Measurements from ENCODE around the gene LSM4. TPM values are rescaled to one million over a fixed set of nuclear protein-coding genes. Genes with fewer than 3 reads are reported as not detected.
"Not testable (repeated sequence)": the region's sequence is repeated elsewhere in the genome, so short reads cannot be mapped to it uniquely, and the experiment has no call there.

Gene LSM4
- total RNA-seq, 4 donors from 2014 or later, result 70.4 to 167 (median 156) TPM

DNA sequence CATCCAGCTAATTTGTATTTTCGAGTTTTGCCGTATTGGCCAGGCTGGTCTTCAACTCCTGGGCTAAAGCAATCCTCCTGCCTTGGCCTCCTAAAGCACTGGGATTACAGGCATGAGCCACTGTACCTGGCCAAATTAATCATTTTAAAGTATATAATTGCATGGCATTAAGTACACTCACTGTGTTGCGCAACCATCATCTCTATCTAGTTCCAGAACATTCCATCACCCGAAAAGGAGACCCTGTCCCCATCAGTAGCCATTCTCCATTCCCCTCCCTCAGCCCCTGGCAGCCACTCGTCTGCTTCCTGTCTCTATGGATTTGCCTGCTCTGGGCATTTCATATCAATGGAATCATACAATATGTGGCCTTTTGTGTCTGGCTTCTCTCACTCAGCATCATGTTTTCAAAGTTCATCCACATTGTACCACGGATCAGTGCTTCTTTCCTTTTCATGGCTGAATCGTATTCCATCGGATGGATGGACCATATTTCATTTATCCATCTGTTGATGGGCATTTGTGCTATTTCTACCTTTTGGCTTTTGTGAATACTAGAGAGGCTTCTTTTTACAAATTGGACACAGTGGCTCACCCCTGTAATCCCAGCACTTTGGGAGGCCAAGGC is 30.6 kb upstream of the LSM4 start:
- no peaks in the 10 kb centered on the region for H3K9me3 ChIP-seq
- TF ChIP-seq POLR2A (IDR thresholded peaks at IDR 0.05) (no peak), EP300 (IDR thresholded peaks at IDR 0.05) (no peak), CTCF (IDR thresholded peaks at IDR 0.05) (no peak)
- no peak for DNase-seq (ENCODE audit: low spot score in 2 of 2)
- H3K27ac ChIP-seq, result no peak overlapping the region
- H3K4me1 ChIP-seq, result peaks cover 0 to 6% (median 0%) of the 10 kb centered on the region in 4 donors
- WGBS, 2 donors, result 93 to 94% methylated on average over 8 of the region's 8 CpGs
- H3K4me3 ChIP-seq, result no peak overlapping the region
- peaks cover 0 to 60% (median 6%) of the 10 kb centered on the region in 3 donors for H3K36me3 ChIP-seq
- H3K27me3 ChIP-seq, result no peaks in the 10 kb centered on the region

DNA sequence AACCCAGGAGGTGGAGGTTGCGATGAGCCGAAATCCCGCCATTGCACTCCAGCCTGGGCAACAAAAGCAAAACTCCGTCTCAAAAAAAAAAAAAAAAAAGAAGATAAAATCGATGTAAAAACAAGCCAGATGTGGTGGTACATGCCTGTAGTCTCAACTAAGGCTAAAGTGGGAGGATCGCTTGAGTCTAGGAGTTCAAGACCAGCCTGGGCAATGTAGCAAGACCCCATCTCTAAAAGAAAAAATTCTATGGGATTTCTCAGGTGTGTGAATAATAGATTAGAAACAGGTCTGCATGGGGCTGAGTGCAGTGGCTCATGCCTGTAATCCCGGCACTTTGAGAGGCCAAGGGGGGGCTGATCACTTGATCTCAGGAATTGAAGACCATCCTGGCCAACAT is 28.7 kb upstream of the LSM4 start:
- Histone ChIP-seq H3K4me1 (peaks cover 0 to 6% (median 0%) of the 10 kb centered on the region in 4 donors), H3K27me3 (no peaks in the 10 kb centered on the region), H3K27ac (no peak overlapping the region), H3K9me3 (no peaks in the 10 kb centered on the region), H3K4me3 (no peak overlapping the region), H3K36me3 (peaks cover 0 to 50% (median 3%) of the 10 kb centered on the region in 3 donors)
- TF ChIP-seq POLR2A (IDR thresholded peaks at IDR 0.05) (no peak), EP300 (IDR thresholded peaks at IDR 0.05) (no peak), CTCF (IDR thresholded peaks at IDR 0.05) (no peak)
- DNase-seq (ENCODE audit: low spot score in 2 of 2), result no peak
- 89 to 96% methylated on average over 7 of the region's 7 CpGs for whole genome bisulfite sequencing, 2 donors

DNA sequence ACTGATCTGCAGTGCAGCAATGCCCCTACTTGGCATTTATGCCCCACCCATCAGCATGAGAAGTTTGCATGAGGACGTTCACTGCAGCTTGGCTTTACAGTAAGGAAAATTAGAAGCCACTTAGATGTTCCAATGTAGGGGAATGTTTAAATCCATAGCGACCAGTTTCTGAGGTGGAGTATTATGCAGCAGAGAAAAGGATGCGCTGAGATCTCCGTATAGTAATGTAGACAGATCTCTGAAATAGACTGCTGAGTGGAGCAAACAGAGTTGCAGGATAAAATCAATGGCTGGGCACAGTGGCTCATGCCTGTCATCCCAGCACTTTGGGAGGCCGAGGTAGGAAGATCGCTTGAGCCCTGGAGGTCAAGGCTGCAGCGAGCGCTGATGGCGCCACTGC is 27.6 kb upstream of the LSM4 start:
- Histone ChIP-seq H3K4me1 (peaks cover 0 to 6% (median 0%) of the 10 kb centered on the region in 4 donors), H3K27me3 (no peaks in the 10 kb centered on the region), H3K4me3 (no peak overlapping the region), H3K36me3 (peaks cover 0 to 45% (median 0%) of the 10 kb centered on the region in 3 donors), H3K9me3 (no peaks in the 10 kb centered on the region), H3K27ac (no peak overlapping the region)
- no peak for TF ChIP-seq POLR2A (IDR thresholded peaks at IDR 0.05)
- no peak for TF ChIP-seq EP300 (IDR thresholded peaks at IDR 0.05)
- TF ChIP-seq CTCF (IDR thresholded peaks at IDR 0.05), result no peak
- WGBS, 2 donors, result 82 to 84% methylated on average over 9 of the region's 9 CpGs
- no peak for DNase-seq (ENCODE audit: low spot score in 2 of 2)

GRCh38 chr19:18349524-18350128 is 26.8 kb upstream of the LSM4 start:
- Histone ChIP-seq H3K27me3 (no peaks in the 10 kb centered on the region), H3K4me3 (no peak overlapping the region), H3K9me3 (no peaks in the 10 kb centered on the region), H3K27ac (no peak overlapping the region), H3K4me1 (peaks cover 0 to 7% (median 0%) of the 10 kb centered on the region in 4 donors), H3K36me3 (peaks cover 0 to 50% (median 0%) of the 10 kb centered on the region in 3 donors)
- TF ChIP-seq EP300 (IDR thresholded peaks at IDR 0.05), result no peak
- no peak for TF ChIP-seq POLR2A (IDR thresholded peaks at IDR 0.05)
- peak; percentile 59 to 78 (median 69) for TF ChIP-seq CTCF (IDR thresholded peaks at IDR 0.05)
- 55 to 56% methylated on average over 12 of the region's 12 CpGs for WGBS, 2 donors
- peak; percentile 49 to 73 for DNase-seq (ENCODE audit: low spot score in 2 of 2)

GRCh38 chr19:18348818-18349339 is 26.0 kb upstream of the LSM4 start:
- H3K27me3 ChIP-seq; DNase-seq (ENCODE audit: low spot score in 2 of 2); H3K9me3 ChIP-seq; H3K27ac ChIP-seq; H3K4me3 ChIP-seq: not testable (repeated sequence)
- 89 to 90% methylated on average over 6 of the region's 6 CpGs for WGBS, 2 donors
- H3K4me1 ChIP-seq, result peaks cover 0 to 15% (median 0%) of the 10 kb centered on the region in 4 donors
- H3K36me3 ChIP-seq, result peaks cover 0 to 50% (median 0%) of the 10 kb centered on the region in 3 donors
